Tibial artery (tissue), 4 donors: ENCODE data around the gene NOTCH4.

Experiments used
- DNase-seq, 2 donors: peaks; one replicate each; pipeline ENCODE4 v3.0.0-alpha.2; 2019
- H3K27ac ChIP-seq, 2 donors: fragments of 200-600 bp; sonication (generic) in 1 of 2; 1 replicate in 1 of 2; 2 replicates in 1 of 2; pipeline ENCODE4 v1.5.1; 2018 to 2019; ENCODE audit warnings: mild to moderate bottlenecking in 1 of 2
- H3K27me3 ChIP-seq, 2 donors: fragments of 200-600 bp; sonication (generic) in 1 of 2; one replicate each; pipeline versions ENCODE4 v1.5.1 to v1.6.0; 2016 to 2019
- H3K36me3 ChIP-seq, 3 donors: fragments of 200-600 bp; sonication (generic) in 2 of 3; one replicate each; pipeline ENCODE4 v1.5.1; 2016 to 2019; ENCODE audit warnings: mild to moderate bottlenecking in 2 of 3
- H3K4me1 ChIP-seq, 4 donors: fragments of 200-600 bp; sonication (generic) in 2 of 4; 1 replicate in 3 of 4; 2 replicates in 1 of 4; pipeline ENCODE4 v1.5.1; 2016 to 2019
- H3K4me3 ChIP-seq, 2 donors: fragments of 200-600 bp; sonication (generic) in 1 of 2; 1 replicate in 1 of 2; 2 replicates in 1 of 2; pipeline ENCODE4 v1.5.1; 2018 to 2019; ENCODE audit warnings: mild to moderate bottlenecking in 2 of 2
- H3K9me3 ChIP-seq, 3 donors: fragments of 200-600 bp; sonication (generic) in 1 of 3; one replicate each; pipeline ENCODE4 v1.5.1; 2016 to 2019
- intact Hi-C: fragments of 100-400 bp; cut with DNase I; formaldehyde crosslinking; loops from one replicate; pipeline ENCODE4 v1.15.0; 2023; ENCODE audit warnings: low total_unique reads
- TF ChIP-seq, protein P1 (sequence below), 2 experiments: fragments of 200-600 bp in 1 of 2; fragments of 450-650 bp in 1 of 2; IDR thresholded peaks; one replicate each; pipeline ENCODE4 v1.5.1; 2017 to 2019; ENCODE audit warnings: antibody characterized with exemption in 2 of 2, mild to moderate bottlenecking in 1 of 2, moderate library complexity in 1 of 2

Gene NOTCH4

GRCh38 chr6:32148289-32149091 lies 75.4 kb downstream of the NOTCH4 start:
- Histone ChIP-seq H3K4me3 (peak overlapping the region in 1 of 2 donors; percentile 17), H3K36me3 (peaks cover 4 to 11% (median 11%) of the 10 kb centered on the region in 3 donors), H3K4me1 (peaks cover 0 to 33% (median 28%) of the 10 kb centered on the region in 4 donors), H3K27ac (no peak overlapping the region), H3K9me3 (no peaks in the 10 kb centered on the region), H3K27me3 (no peaks in the 10 kb centered on the region)
- DNase-seq = peak in 1 of 2 donors; percentile 58
- TF ChIP-seq, protein P1, sequence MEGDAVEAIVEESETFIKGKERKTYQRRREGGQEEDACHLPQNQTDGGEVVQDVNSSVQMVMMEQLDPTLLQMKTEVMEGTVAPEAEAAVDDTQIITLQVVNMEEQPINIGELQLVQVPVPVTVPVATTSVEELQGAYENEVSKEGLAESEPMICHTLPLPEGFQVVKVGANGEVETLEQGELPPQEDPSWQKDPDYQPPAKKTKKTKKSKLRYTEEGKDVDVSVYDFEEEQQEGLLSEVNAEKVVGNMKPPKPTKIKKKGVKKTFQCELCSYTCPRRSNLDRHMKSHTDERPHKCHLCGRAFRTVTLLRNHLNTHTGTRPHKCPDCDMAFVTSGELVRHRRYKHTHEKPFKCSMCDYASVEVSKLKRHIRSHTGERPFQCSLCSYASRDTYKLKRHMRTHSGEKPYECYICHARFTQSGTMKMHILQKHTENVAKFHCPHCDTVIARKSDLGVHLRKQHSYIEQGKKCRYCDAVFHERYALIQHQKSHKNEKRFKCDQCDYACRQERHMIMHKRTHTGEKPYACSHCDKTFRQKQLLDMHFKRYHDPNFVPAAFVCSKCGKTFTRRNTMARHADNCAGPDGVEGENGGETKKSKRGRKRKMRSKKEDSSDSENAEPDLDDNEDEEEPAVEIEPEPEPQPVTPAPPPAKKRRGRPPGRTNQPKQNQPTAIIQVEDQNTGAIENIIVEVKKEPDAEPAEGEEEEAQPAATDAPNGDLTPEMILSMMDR (IDR thresholded peaks at IDR 0.05) = no peak
- intact Hi-C loops = no loop called here

DNA sequence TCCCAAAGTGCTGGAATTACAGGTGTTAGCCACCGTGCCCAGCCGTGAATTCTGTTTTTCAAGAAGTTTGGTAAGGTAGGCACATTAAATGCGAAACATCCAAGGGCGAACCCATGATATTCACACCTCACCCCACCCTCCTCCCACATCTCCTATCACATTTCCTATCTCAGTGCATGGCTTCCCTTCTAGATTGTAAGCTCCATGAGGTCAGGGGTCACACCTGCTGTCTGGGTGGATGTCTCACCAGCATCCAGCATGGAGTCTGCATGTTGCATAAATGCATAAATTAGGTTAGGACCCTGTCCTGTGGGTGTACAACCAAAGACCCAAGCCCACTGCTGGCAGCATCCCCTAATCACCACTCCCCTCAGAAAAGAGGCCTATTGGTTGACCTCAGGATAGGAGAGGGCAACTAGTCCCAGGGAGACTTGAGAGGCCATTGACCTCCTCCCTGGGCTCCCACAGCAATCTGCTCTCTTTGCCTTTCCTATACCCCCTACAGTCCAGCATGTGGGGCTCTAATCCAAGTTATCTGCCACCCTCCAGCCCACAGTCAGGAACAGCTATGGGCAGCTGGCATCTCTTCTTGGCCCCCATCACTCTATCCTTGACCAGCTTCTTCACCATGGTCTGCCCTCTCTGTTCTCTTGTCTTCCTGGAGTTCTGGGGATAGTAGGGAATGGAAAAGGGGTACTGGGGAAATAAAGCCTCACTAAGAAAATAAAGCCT lies 76.3 kb downstream of the NOTCH4 start:
- H3K27me3 ChIP-seq = no peaks in the 10 kb centered on the region
- intact Hi-C loops = no loop called here
- TF ChIP-seq, protein P1 (IDR thresholded peaks at IDR 0.05) = no peak
- H3K36me3 ChIP-seq = peaks cover 4 to 11% (median 11%) of the 10 kb centered on the region in 3 donors
- H3K4me1 ChIP-seq = peaks cover 0 to 25% (median 22%) of the 10 kb centered on the region in 4 donors
- H3K4me3 ChIP-seq = no peak overlapping the region
- no peak for DNase-seq
- no peak overlapping the region for H3K27ac ChIP-seq
- H3K9me3 ChIP-seq = no peaks in the 10 kb centered on the region

DNA sequence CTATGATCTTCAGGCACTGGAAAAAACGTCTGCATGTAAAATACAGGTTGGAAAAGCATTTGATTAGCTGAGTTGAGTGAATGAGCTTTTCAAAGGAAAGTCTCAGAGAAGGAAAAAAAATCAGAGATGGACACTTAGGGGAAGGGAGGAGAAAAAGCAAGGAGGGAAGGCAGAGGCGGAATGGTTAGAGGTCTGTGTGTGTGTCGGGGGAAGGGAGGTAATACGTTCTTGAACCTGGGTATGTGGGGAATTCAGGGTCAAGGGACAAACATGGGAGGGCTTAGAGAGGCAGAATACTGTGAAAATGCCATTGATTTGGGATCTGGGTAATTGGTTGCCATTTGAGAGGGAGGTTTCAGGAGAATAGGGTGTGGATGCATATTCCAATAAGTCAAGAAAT lies 77.2 kb downstream of the NOTCH4 start:
- intact Hi-C loops = no loop called here
- H3K27me3 ChIP-seq = no peaks in the 10 kb centered on the region
- peaks cover 4 to 11% (median 11%) of the 10 kb centered on the region in 3 donors for H3K36me3 ChIP-seq
- no peaks in the 10 kb centered on the region for H3K9me3 ChIP-seq
- no peak overlapping the region for H3K27ac ChIP-seq
- H3K4me1 ChIP-seq = peaks cover 0 to 18% (median 16%) of the 10 kb centered on the region in 4 donors
- H3K4me3 ChIP-seq = no peak overlapping the region
- TF ChIP-seq, protein P1 (IDR thresholded peaks at IDR 0.05) = no peak
- no peak for DNase-seq

GRCh38 chr6:32146287-32146686 lies 77.6 kb downstream of the NOTCH4 start:
- Histone ChIP-seq H3K9me3 (no peaks in the 10 kb centered on the region), H3K36me3 (peaks cover 4 to 11% (median 11%) of the 10 kb centered on the region in 3 donors), H3K27me3 (no peaks in the 10 kb centered on the region), H3K4me3 (no peak overlapping the region), H3K4me1 (peaks cover 0 to 15% (median 15%) of the 10 kb centered on the region in 4 donors), H3K27ac (no peak overlapping the region)
- intact Hi-C loops = no loop called here
- TF ChIP-seq, protein P1 (IDR thresholded peaks at IDR 0.05) = no peak
- DNase-seq = no peak
